Measurements from ENCODE around the gene TRIM36.

The TRIM36 gene

GRCh38 chr5:115096034-115096769 lies 73.5 kb downstream of the TRIM36 start (continued):
- no peak for TF ChIP-seq TSHZ2 (CRISPR knock-in tag; IDR thresholded peaks at IDR 0.05)
- TF ChIP-seq CSDC2 (CRISPR knock-in tag; IDR thresholded peaks at IDR 0.05), result no peak

- ATAC-seq, result no peak
- TF ChIP-seq PATZ1 (CRISPR knock-in tag; IDR thresholded peaks at IDR 0.05; ENCODE audit: borderline replicate concordance) (no peak), BACH2 (CRISPR knock-in tag; IDR thresholded peaks at IDR 0.05; ENCODE audit: borderline replicate concordance) (no peak), ZNF8 (CRISPR knock-in tag; IDR thresholded peaks at IDR 0.05) (no peak), GLIS3 (CRISPR knock-in tag; IDR thresholded peaks at IDR 0.05) (no peak), TSHZ2 (CRISPR knock-in tag; IDR thresholded peaks at IDR 0.05) (no peak), CREB5 (CRISPR knock-in tag; IDR thresholded peaks at IDR 0.05; ENCODE audit: low read depth) (no peak), ISL1 (CRISPR knock-in tag; IDR thresholded peaks at IDR 0.05) (no peak), RARB (CRISPR knock-in tag; IDR thresholded peaks at IDR 0.05) (no peak), ZFP3 (CRISPR knock-in tag; IDR thresholded peaks at IDR 0.05) (no peak), OSR1 (CRISPR knock-in tag; IDR thresholded peaks at IDR 0.05) (no peak), ARNTL (CRISPR knock-in tag; IDR thresholded peaks at IDR 0.05; ENCODE audit: borderline replicate concordance, low read depth) (no peak), SNAI2 (CRISPR knock-in tag; IDR thresholded peaks at IDR 0.05) (no peak)
Observed at GRCh38 chr5:115087951-115088350, 81.8 kb downstream of the TRIM36 start.

- no peak for ATAC-seq
- TF ChIP-seq POU6F1 (CRISPR knock-in tag; IDR thresholded peaks at IDR 0.05; ENCODE audit: borderline replicate concordance, low read depth) (no peak), TCF4 (CRISPR knock-in tag; IDR thresholded peaks at IDR 0.05; ENCODE audit: borderline replicate concordance) (no peak), TSHZ2 (CRISPR knock-in tag; IDR thresholded peaks at IDR 0.05) (no peak), BACH2 (CRISPR knock-in tag; IDR thresholded peaks at IDR 0.05; ENCODE audit: borderline replicate concordance) (no peak), ARNTL (CRISPR knock-in tag; IDR thresholded peaks at IDR 0.05; ENCODE audit: borderline replicate concordance, low read depth) (no peak), RARB (CRISPR knock-in tag; IDR thresholded peaks at IDR 0.05) (no peak), ZFP30 (CRISPR knock-in tag; IDR thresholded peaks at IDR 0.05) (no peak)
Observed at GRCh38 chr5:115086473-115086872, 83.2 kb downstream of the TRIM36 start.

Measured in SK-N-SH treated with all-trans-retinoic acid at 6 μM for 48 hours (cell line).